GM18861 (cell line): ENCODE measurements around the gene BMP7.
"Not testable (repeated sequence)": the region's sequence is repeated elsewhere in the genome, so short reads cannot be mapped to it uniquely, and the experiment has no call there.

Experiments used
- ATAC-seq: cut with Tn5 transposase; IDR thresholded peaks from one replicate; pipeline ENCODE4 v1.9.1; 2021; ENCODE audit not compliant: unreplicated experiment

The BMP7 gene

GRCh38 chr20:57252559-57253162 is 13.8 kb downstream of the BMP7 start:
- ATAC-seq: no peak

- no peak for ATAC-seq
Measured at GRCh38 chr20:57251949-57252348, 14.5 kb downstream of the BMP7 start.

GRCh38 chr20:57251344-57251743 is 15.1 kb downstream of the BMP7 start:
- no peak for ATAC-seq

- no peak for ATAC-seq
Measured at GRCh38 chr20:57250607-57251343, 15.7 kb downstream of the BMP7 start.

- ATAC-seq: no peak
Measured at GRCh38 chr20:57249772-57250171, 16.7 kb downstream of the BMP7 start.

- no peak for ATAC-seq
Measured at GRCh38 chr20:57249073-57249472, 17.4 kb downstream of the BMP7 start.

GRCh38 chr20:57248132-57248797 is 18.2 kb downstream of the BMP7 start:
- no peak for ATAC-seq

GRCh38 chr20:57247292-57247965 is 19.0 kb downstream of the BMP7 start:
- no peak for ATAC-seq

- no peak for ATAC-seq
Measured at GRCh38 chr20:57245997-57246396, 20.4 kb downstream of the BMP7 start.

GRCh38 chr20:57244627-57245214 is 21.7 kb downstream of the BMP7 start:
- ATAC-seq: no peak

- ATAC-seq: no peak
Measured at GRCh38 chr20:57244221-57244585, 22.2 kb downstream of the BMP7 start.

GRCh38 chr20:57243480-57244220 is 22.8 kb downstream of the BMP7 start:
- no peak for ATAC-seq

GRCh38 chr20:57242414-57242813 is 24.0 kb downstream of the BMP7 start:
- ATAC-seq: no peak

GRCh38 chr20:57241363-57241991 is 25.0 kb downstream of the BMP7 start:
- ATAC-seq: no peak

- no peak for ATAC-seq
Measured at GRCh38 chr20:57240581-57241362, 25.7 kb downstream of the BMP7 start.

- ATAC-seq: not testable (repeated sequence)
Measured at GRCh38 chr20:57239725-57240124, 26.7 kb downstream of the BMP7 start.

GRCh38 chr20:57239324-57239723 is 27.1 kb downstream of the BMP7 start:
- not testable (repeated sequence) for ATAC-seq

GRCh38 chr20:57238089-57238488 is 28.4 kb downstream of the BMP7 start:
- no peak for ATAC-seq

GRCh38 chr20:57237585-57237953 is 28.9 kb downstream of the BMP7 start:
- no peak for ATAC-seq
